Activated CD4-positive, alpha-beta T cell treated with anti-CD3 and anti-CD28 coated beads for 36 hours (primary cell): ENCODE data around the gene PPM1H. TPM values are rescaled to one million over a fixed set of nuclear protein-coding genes. Genes with fewer than 3 reads are reported as not detected.

Experiments
- ATAC-seq: fragments of 200-7000 bp; cut with Tn5 transposase; one replicate; pipeline ENCODE4 v1.10.0; 2021; ENCODE audit warnings: mild to moderate bottlenecking, moderate library complexity
- CTCF ChIA-PET: fragments of 350-600 bp; sonication (Branson Sonifier 250); formaldehyde crosslinking; loops from one replicate; lab custom pipeline; 2021; ENCODE audit warnings: antibody characterized with exemption; lab: Charles Lee
- POLR2A ChIA-PET: fragments of 350-600 bp; sonication (Branson Sonifier 250); formaldehyde crosslinking; loops from one replicate; lab custom pipeline; 2021; ENCODE audit warnings: antibody characterized with exemption, inconsistent platforms; lab: Charles Lee
- DNase-seq: peaks from one replicate; pipeline ENCODE4 v3.0.0-alpha.2; 2020
- H3K27ac Mint-ChIP-seq: one replicate; pipeline ENCODE4 v1.8.0; 2021; ENCODE audit warnings: mixed read lengths
- H3K27me3 Mint-ChIP-seq: one replicate; pipeline ENCODE4 v1.8.0; 2021; ENCODE audit warnings: mixed read lengths
- H3K36me3 Mint-ChIP-seq: one replicate; pipeline ENCODE4 v1.8.0; 2021; ENCODE audit warnings: low read depth, mixed read lengths
- H3K4me1 Mint-ChIP-seq: one replicate; pipeline ENCODE4 v1.8.0; 2021; ENCODE audit warnings: mixed read lengths
- H3K4me3 Mint-ChIP-seq: one replicate; pipeline ENCODE4 v1.8.0; 2021; ENCODE audit warnings: mild to moderate bottlenecking, moderate library complexity, mixed read lengths
- H3K9me3 Mint-ChIP-seq: one replicate; pipeline ENCODE4 v1.8.0; 2021; ENCODE audit warnings: low read depth, mixed read lengths
- intact Hi-C, 2 experiments: fragments of 100-400 bp; cut with DNase I in 1 of 2; cut with micrococcal nuclease in 1 of 2; formaldehyde crosslinking; loops; one replicate each; pipeline versions ENCODE4 v1.14.2 to v1.15.1; 2022 to 2024; cut with DNase I, micrococcal nuclease
- total RNA-seq, 2 experiments: library from RNA; stranded (reverse); gene quantifications; one replicate each; pipeline ENCODE4 v1.2.3, GENCODE V29; 2021

The PPM1H gene
- total RNA-seq, 2 experiments from 2014 or later: 0.02 TPM; not detected in 1

DNA sequence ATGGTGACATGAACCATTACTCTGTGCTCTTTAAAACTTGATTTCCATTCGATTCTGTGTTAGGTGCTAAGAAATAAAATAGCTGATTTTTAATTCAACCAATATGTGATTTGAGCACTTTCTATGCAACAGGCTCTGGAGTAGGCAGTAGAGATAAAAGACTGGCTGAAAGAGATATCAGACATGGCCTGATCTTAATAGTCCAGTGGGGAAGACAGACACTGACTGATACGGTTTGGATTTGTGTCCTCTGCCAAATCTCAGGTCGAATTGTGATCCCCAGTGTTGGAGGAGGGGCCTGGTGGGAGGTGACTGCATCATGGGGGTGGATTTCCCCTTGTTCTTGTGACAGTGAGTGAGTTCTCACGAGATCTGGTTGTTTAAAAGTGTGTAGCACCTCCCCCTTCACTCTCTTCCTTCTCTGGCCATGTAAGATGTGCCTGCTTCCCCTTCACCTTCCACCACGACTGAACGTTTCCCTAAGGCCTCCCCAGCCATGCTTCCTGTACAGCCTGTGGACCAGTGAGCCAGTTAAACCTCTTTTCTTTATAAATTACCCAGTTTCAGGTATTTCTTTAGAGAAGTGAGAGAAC, 128.6 kb downstream of the PPM1H start:
- H3K27me3 Mint-ChIP-seq: peaks cover 2% of the 10 kb centered on the region
- no peak for ATAC-seq
- no peak for DNase-seq
- no peaks in the 10 kb centered on the region for H3K9me3 Mint-ChIP-seq
- H3K36me3 Mint-ChIP-seq: no peaks in the 10 kb centered on the region
- H3K27ac Mint-ChIP-seq: no peak overlapping the region
- intact Hi-C loops: no loop called here
- peaks cover 5% of the 10 kb centered on the region for H3K4me1 Mint-ChIP-seq
- ChIA-PET CTCF (interaction anchor here (1.0 to 1.3 kb wide), 2 partner anchors 12 to 368 kb away, joined by 8 read pairs; no protein-coding TSS in a partner anchor), POLR2A (interaction anchor here (0.7 kb wide), 1 partner anchor 407 kb away, joined by 4 read pairs; no protein-coding TSS in a partner anchor)
- no peak overlapping the region for H3K4me3 Mint-ChIP-seq

DNA sequence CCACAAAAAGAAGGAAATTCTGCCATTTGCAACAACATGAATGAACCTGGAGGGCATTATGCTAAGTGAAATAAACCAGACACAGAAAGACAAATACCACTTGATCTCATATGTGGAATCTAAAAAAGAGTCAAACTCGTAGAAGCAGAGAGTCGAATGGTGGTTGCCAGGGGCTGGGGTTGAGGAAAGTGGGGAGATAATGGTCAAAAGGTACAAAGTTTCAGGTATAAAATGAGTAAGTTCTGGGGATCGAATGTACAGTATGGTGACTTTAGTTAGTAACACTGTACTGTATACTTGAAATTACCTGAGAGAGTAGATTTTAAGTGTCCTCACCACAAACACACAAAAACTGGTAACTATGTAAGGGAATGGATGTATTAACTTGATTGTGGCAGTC, 129.4 kb downstream of the PPM1H start:
- Mint-ChIP-seq H3K4me1 (peaks cover 4% of the 10 kb centered on the region), H3K36me3 (no peaks in the 10 kb centered on the region), H3K27ac (no peak overlapping the region), H3K9me3 (no peaks in the 10 kb centered on the region), H3K27me3 (peaks cover 2% of the 10 kb centered on the region), H3K4me3 (no peak overlapping the region)
- no peak for DNase-seq
- intact Hi-C loops: no loop called here
- ChIA-PET POLR2A (no interaction called here), CTCF (interaction anchor here (1.0 kb wide), 1 partner anchor 11 kb away, joined by 8 read pairs; no protein-coding TSS in a partner anchor)
- no peak for ATAC-seq

DNA sequence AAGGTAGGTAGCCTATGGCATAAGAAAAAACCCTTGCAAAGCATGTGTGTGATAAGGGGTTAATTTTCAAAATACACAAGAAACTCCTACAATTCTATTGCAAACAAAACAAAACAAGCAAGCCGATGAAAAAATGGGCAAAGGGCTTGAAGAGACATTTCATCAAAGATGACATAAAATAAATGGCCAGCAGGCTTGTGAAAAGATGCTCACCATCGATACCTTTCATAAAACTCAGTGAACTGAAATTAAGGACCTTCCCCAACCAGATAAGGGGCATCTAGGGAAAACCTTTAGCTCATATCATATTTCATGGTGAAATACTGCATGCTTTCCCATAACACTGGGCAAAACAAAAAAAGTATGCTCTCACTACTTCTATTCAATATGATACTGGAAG, 131.2 kb downstream of the PPM1H start:
- no peak for ATAC-seq
- ChIA-PET CTCF (interaction anchor here (0.8 to 1.5 kb wide), 4 partner anchors 10 to 366 kb away, joined by 3 to 4 read pairs (median 3); no protein-coding TSS in a partner anchor), POLR2A (no interaction called here)
- DNase-seq: no peak
- intact Hi-C loops: no loop called here
- peaks cover 4% of the 10 kb centered on the region for H3K4me1 Mint-ChIP-seq
- no peaks in the 10 kb centered on the region for H3K9me3 Mint-ChIP-seq
- H3K36me3 Mint-ChIP-seq: no peaks in the 10 kb centered on the region
- peaks cover 2% of the 10 kb centered on the region for H3K27me3 Mint-ChIP-seq
- no peak overlapping the region for H3K4me3 Mint-ChIP-seq
- no peak overlapping the region for H3K27ac Mint-ChIP-seq

DNA sequence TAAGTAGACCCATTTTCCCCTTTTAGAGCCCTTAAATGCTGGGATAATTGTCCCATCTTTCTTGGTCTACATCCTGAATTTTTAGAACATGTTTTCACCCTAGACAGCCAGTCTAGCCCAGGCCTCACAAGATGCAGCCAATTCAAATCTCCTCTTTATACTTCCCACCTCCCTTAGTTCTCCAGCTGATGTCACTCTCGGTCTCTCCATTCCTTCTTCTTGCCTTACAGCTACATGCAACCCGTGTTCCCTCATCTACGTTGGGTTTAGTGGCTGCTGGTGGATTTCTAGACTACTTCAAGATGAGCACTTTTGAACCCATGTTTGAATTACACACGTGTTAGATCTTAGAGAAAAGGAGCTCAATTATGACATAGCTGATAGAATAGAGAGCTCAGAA, 132.0 kb downstream of the PPM1H start:
- ChIA-PET POLR2A (no interaction called here), CTCF (interaction anchor here (1.2 to 1.5 kb wide), 3 partner anchors 11 to 365 kb away, joined by 3 to 4 read pairs (median 3); no protein-coding TSS in a partner anchor)
- no peak for ATAC-seq

DNA sequence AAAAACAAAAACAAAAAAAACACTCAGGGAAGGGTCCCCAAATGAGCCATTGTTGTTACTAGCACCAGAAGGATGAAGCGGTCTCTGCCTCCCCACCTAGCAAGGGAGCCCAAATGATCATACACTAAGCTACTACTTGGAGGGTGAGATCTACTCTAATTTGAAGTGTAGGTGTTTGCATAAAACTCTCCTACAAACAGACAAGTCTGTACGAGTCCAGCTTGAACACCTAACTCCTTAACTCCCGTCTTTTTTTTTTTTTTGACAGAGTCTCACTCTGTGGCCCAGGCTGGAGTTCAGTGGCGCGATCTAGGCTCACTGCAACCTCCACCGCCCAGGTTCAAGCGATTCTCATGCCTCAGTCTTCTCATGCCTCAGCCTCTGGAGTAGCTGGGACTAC, 132.6 kb downstream of the PPM1H start:
- Mint-ChIP-seq H3K27ac (no peak overlapping the region), H3K36me3 (no peaks in the 10 kb centered on the region), H3K9me3 (no peaks in the 10 kb centered on the region), H3K4me3 (no peak overlapping the region), H3K27me3 (peaks cover 2% of the 10 kb centered on the region), H3K4me1 (no peaks in the 10 kb centered on the region)
- no peak for ATAC-seq
- no peak for DNase-seq
- intact Hi-C loops: no loop called here
- CTCF ChIA-PET: interaction anchor here (0.6 to 1.5 kb wide), 3 partner anchors 11 to 364 kb away, joined by 3 to 4 read pairs (median 3); no protein-coding TSS in a partner anchor
- POLR2A ChIA-PET: interaction anchor here (0.7 kb wide), 1 partner anchor 170 kb away, joined by 3 read pairs; no protein-coding TSS in a partner anchor

More for the DNA sequence above, 132.0 kb downstream of the PPM1H start:
- no peak overlapping the region for H3K4me3 Mint-ChIP-seq
- no peaks in the 10 kb centered on the region for H3K4me1 Mint-ChIP-seq
- no peaks in the 10 kb centered on the region for H3K36me3 Mint-ChIP-seq
- H3K27ac Mint-ChIP-seq: no peak overlapping the region
- DNase-seq: no peak
- intact Hi-C loops: no loop called here
- H3K9me3 Mint-ChIP-seq: no peaks in the 10 kb centered on the region
- peaks cover 2% of the 10 kb centered on the region for H3K27me3 Mint-ChIP-seq

DNA sequence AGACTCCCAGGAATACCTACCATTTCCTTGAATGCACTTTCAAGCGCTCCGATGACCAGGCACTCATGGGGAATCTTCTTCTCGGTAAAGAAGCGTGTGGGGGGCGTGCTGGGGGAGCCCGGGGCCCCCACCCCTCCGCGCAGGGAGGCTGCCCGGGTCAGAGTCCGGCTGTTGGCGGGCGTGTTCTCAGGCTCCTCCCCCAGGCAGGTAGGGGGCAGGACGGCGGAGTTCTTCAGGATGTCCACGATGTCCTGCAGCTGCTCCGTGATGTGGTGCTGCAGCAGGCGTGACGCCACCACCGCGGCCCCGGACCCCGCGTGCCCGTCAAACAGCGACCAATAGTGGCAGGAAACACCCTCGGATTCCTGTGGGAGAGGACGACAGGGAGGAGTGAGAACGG, 133.2 kb downstream of the PPM1H start:
- Mint-ChIP-seq H3K36me3 (no peaks in the 10 kb centered on the region), H3K27me3 (peaks cover 2% of the 10 kb centered on the region), H3K27ac (no peak overlapping the region), H3K4me1 (no peaks in the 10 kb centered on the region), H3K4me3 (no peak overlapping the region), H3K9me3 (no peaks in the 10 kb centered on the region)
- ChIA-PET CTCF (interaction anchor here (0.6 kb wide), 1 partner anchor 116 kb away, joined by 4 read pairs; no protein-coding TSS in a partner anchor), POLR2A (no interaction called here)
- DNase-seq (no peak), ATAC-seq (no peak)
- intact Hi-C loops: no loop called here

DNA sequence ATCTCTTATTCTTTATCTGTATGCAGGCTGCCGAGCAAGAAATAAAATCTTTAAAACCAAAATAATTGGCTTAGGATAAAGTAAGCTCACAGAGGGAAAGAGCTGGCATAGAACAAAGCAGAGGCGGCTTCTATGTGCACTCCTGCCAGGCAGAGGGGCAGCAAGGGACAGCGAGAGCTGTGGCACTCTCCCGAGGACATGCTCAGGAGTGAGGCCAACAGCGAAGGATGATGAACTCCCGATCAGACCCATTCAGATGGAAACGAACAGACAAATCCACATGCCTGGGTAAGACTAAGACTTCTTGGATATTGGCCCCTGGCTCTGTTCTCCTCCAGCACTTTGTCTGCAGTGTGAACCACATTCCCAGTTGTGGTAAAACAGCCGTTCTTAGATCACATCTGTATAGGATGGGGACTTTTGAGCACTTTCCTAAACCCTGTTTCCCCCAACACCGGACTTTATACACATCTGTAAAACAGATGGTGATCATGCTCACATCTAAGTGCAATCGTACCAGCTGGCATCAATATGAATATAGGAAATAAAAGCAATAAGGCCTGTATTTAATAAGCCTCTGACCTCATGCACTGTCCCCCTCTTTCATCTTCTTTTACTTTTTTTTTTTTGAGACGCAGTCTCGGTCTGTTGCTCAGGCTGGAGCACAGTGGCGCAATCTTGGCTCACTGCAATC, 134.1 kb downstream of the PPM1H start:
- Mint-ChIP-seq H3K27me3 (peaks cover 2% of the 10 kb centered on the region), H3K4me1 (no peaks in the 10 kb centered on the region), H3K4me3 (no peak overlapping the region), H3K36me3 (no peaks in the 10 kb centered on the region), H3K27ac (no peak overlapping the region), H3K9me3 (no peaks in the 10 kb centered on the region)
- POLR2A ChIA-PET: no interaction called here
- CTCF ChIA-PET: interaction anchor here (0.6 to 8.2 kb wide), 4 partner anchors 13 to 365 kb away, joined by 3 to 106 read pairs (median 4); no protein-coding TSS in a partner anchor
- ATAC-seq: no peak
- no peak for DNase-seq
- intact Hi-C loops: no loop called here

DNA sequence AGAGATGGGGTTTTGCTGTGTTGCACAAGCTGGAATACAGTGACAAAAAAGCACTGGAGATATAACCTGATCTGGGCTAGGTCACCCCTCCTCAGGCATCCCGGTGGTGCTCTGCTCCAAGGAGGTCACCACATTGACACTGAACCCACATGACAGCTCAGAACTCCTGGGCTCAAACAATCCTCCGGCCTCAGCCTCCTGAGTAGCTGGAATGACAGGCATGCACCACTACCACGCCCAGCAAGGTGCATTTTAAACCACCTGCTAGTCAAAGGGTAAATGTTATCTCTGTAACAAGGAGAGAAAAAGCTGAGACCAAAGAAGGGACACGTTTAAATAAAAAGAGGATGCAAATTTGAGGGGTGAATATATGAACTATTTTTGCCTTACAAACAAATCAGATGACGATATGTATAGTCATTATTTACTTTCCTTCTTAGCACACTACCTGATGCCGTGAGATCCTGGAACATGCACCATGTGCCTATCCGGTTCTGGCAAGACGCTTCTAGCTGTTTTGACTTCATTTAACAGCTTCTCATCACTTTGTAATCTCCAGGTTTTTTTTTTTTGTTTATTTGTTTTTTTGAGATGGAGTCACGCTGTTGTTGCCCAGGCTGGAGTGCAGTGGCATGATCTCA, 135.1 kb downstream of the PPM1H start:
- H3K9me3 Mint-ChIP-seq: no peaks in the 10 kb centered on the region
- no peak overlapping the region for H3K4me3 Mint-ChIP-seq
- ATAC-seq: no peak
- H3K4me1 Mint-ChIP-seq: no peaks in the 10 kb centered on the region
- H3K27me3 Mint-ChIP-seq: no peaks in the 10 kb centered on the region
- intact Hi-C loops: loop anchor here (1.0 to 5.0 kb wide), 3 partner anchors 219 to 538 kb away; partner anchors contain the start of gene USP15 (in 1 of the 2)
- H3K27ac Mint-ChIP-seq: no peak overlapping the region
- no peak for DNase-seq
- no peaks in the 10 kb centered on the region for H3K36me3 Mint-ChIP-seq
- CTCF ChIA-PET: interaction anchor here (0.6 to 8.2 kb wide), 16 partner anchors 12 to 395 kb away, joined by 3 to 139 read pairs (median 5); no protein-coding TSS in a partner anchor
- POLR2A ChIA-PET: interaction anchor here (0.6 kb wide), 1 partner anchor 49 kb away, joined by 3 read pairs; no protein-coding TSS in a partner anchor

DNA sequence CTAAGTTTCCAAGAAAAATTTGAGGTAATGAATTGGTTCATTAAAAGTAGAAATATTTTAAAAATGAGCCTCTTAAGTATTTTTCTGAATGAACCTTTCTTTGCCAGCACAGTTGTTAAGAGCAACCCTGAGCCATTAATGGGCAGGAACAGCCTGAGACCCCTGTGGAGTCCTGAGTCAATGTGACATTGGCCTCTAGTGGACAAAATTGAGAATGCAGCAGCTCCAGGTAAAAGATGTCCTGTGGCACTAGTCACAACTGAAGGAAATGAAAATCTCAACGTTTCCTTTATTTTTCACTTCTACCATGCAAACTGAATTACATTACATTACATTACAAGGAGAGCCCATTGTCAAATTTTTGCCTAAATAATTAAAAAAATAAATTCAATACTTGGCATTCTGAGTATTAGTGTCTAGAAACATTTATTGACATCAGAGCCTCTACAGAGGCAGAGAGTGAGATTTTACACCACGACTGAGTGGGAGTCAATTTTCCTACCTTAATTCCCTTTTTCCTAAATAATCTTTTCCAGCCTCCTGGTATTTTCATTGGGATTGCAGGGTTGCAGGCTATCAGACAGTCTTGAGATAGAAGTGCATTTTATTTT, 135.7 kb downstream of the PPM1H start:
- DNase-seq (peak; percentile 69), ATAC-seq (peak; percentile 80)
- no peak overlapping the region for H3K27ac Mint-ChIP-seq
- intact Hi-C loops: loop anchor here (1.0 to 5.0 kb wide), 3 partner anchors 218 to 537 kb away; partner anchors contain the start of gene USP15 (in 1 of the 2)
- CTCF ChIA-PET: interaction anchor here (0.6 to 8.2 kb wide), 17 partner anchors 8 to 394 kb away, joined by 3 to 139 read pairs (median 5); no protein-coding TSS in a partner anchor
- H3K4me3 Mint-ChIP-seq: no peak overlapping the region
- H3K9me3 Mint-ChIP-seq: no peaks in the 10 kb centered on the region
- POLR2A ChIA-PET: no interaction called here
- no peaks in the 10 kb centered on the region for H3K4me1 Mint-ChIP-seq
- no peaks in the 10 kb centered on the region for H3K27me3 Mint-ChIP-seq
- H3K36me3 Mint-ChIP-seq: no peaks in the 10 kb centered on the region

DNA sequence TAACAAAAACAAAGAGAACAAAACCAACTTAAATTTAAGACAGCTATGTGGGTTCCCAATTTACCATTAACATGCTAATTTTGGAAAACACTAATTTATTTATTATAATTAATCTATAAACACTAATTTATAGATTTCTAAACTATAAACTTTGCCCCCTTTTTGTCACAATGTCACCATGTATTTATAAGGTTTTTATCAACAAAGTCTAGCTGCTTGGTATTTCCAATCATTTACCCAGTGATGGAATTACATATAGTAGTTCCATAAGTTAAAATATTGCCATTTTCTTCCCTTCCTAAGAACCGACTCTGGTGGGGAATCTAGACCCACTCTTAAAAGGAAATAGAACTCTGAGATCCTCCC, 140.7 kb downstream of the PPM1H start:
- ATAC-seq: no peak
- Mint-ChIP-seq H3K27ac (no peak overlapping the region), H3K4me1 (peaks cover 3% of the 10 kb centered on the region), H3K4me3 (no peak overlapping the region), H3K36me3 (no peaks in the 10 kb centered on the region), H3K9me3 (no peaks in the 10 kb centered on the region), H3K27me3 (peaks cover 2% of the 10 kb centered on the region)
- no peak for DNase-seq
- ChIA-PET POLR2A (interaction anchor here (0.6 to 0.8 kb wide), 2 partner anchors 146 to 443 kb away, joined by 3 to 10 read pairs; no protein-coding TSS in a partner anchor), CTCF (interaction anchor here (0.6 to 8.2 kb wide), 42 partner anchors 8 to 591 kb away, joined by 3 to 139 read pairs (median 4); no protein-coding TSS in a partner anchor)
- intact Hi-C loops: loop anchor here (1.0 to 5.0 kb wide), 5 partner anchors 192 to 356 kb away; no protein-coding TSS in a partner anchor
